WTC11 (cell line): ENCODE data around the gene SMARCB1. TPM values are rescaled to one million over a fixed set of nuclear protein-coding genes. Genes with fewer than 3 reads are reported as not detected.

Source experiments
- ATAC-seq: fragments of 200-7000 bp; cut with Tn5 transposase; 2 replicates; pipeline ENCODE4 v1.10.0; 2021; ENCODE audit warnings: mild to moderate bottlenecking, moderate library complexity
- CTCF ChIA-PET: fragments of 300-600 bp; sonication (Branson Sonifier 250); formaldehyde crosslinking; loops from one replicate; lab custom pipeline; 2021; ENCODE audit warnings: antibody characterized with exemption; lab: Charles Lee
- POLR2A ChIA-PET: fragments of 350-600 bp; sonication (Branson Sonifier 250); formaldehyde crosslinking; loops from one replicate; lab custom pipeline; 2021; ENCODE audit warnings: antibody characterized with exemption; lab: Charles Lee
- DNase-seq: peaks from one replicate; pipeline ENCODE4 v3.0.0; 2021; ENCODE audit warnings: low spot score
- H3K27ac Mint-ChIP-seq: 2 replicates; pipeline ENCODE4 v1.8.0; 2021; ENCODE audit warnings: mixed read lengths
- H3K27me3 Mint-ChIP-seq: 2 replicates; pipeline ENCODE4 v1.8.0; 2021; ENCODE audit warnings: low read depth, mild to moderate bottlenecking, moderate library complexity, mixed read lengths
- H3K36me3 Mint-ChIP-seq: 2 replicates; pipeline ENCODE4 v1.8.0; 2021; ENCODE audit warnings: mixed read lengths
- H3K4me1 Mint-ChIP-seq: 2 replicates; pipeline ENCODE4 v1.8.0; 2022; ENCODE audit warnings: mixed read lengths
- H3K4me3 Mint-ChIP-seq: 2 replicates; pipeline ENCODE4 v1.8.0; 2021; ENCODE audit warnings: mild to moderate bottlenecking, moderate library complexity, mixed read lengths
- H3K9me3 Mint-ChIP-seq: 2 replicates; pipeline ENCODE4 v1.8.0; 2021; ENCODE audit warnings: mixed read lengths
- CREM ChIP-seq: sonication (generic); formaldehyde crosslinking; IDR thresholded peaks from 2 replicates; pipeline ENCODE4 v1.8.1; 2022; ENCODE audit warnings: mild to moderate bottlenecking, missing genetic modification reagents, moderate library complexity
- FOXK1 ChIP-seq: sonication (generic); formaldehyde crosslinking; IDR thresholded peaks from 2 replicates; pipeline ENCODE4 v1.8.0; 2022; ENCODE audit warnings: mild to moderate bottlenecking, moderate library complexity, missing genetic modification reagents
- PRRX2 ChIP-seq: fragments of 250-450 bp; sonication (Bioruptor Pico); IDR thresholded peaks from 2 replicates; pipeline ENCODE4 v1.8.0; 2021; ENCODE audit warnings: mild to moderate bottlenecking
- SP1 ChIP-seq: sonication (generic); formaldehyde crosslinking; conservative IDR thresholded peaks from 2 replicates; pipeline ENCODE4 v1.8.1; 2022; ENCODE audit warnings: missing genetic modification reagents
- TP53 ChIP-seq: sonication (generic); formaldehyde crosslinking; IDR thresholded peaks from 2 replicates; pipeline ENCODE4 v1.8.1; 2023; ENCODE audit warnings: mild to moderate bottlenecking, missing genetic modification reagents
- ZNF138 ChIP-seq: sonication (generic); formaldehyde crosslinking; conservative IDR thresholded peaks from 2 replicates; pipeline ENCODE4 v1.8.1; 2022; ENCODE audit warnings: mild to moderate bottlenecking, moderate library complexity, missing genetic modification reagents
- ZNF232 ChIP-seq: sonication (generic); formaldehyde crosslinking; IDR thresholded peaks from 2 replicates; pipeline ENCODE4 v1.8.0; 2022; ENCODE audit warnings: mild to moderate bottlenecking, missing genetic modification reagents
- ZNF396 ChIP-seq: fragments of 250-450 bp; sonication (Bioruptor Pico); IDR thresholded peaks from 2 replicates; pipeline ENCODE4 v1.8.0; 2021; ENCODE audit warnings: mild to moderate bottlenecking, moderate library complexity, borderline replicate concordance
- total RNA-seq: library from RNA; stranded (reverse); gene quantifications from 3 replicates; pipeline ENCODE4 v1.2.3, GENCODE V29; 2021
- TF ChIP-seq, protein P1 (sequence below): sonication (generic); formaldehyde crosslinking; IDR thresholded peaks from 2 replicates; pipeline ENCODE4 v1.8.0; 2022; ENCODE audit warnings: missing genetic modification reagents
- TF ChIP-seq, protein P2 (sequence below): sonication (generic); formaldehyde crosslinking; IDR thresholded peaks from 2 replicates; pipeline ENCODE4 v1.8.0; 2022; ENCODE audit warnings: mild to moderate bottlenecking, missing genetic modification reagents

The SMARCB1 gene
- total RNA-seq, 1 experiment from 2014 or later: 135 TPM

DNA sequence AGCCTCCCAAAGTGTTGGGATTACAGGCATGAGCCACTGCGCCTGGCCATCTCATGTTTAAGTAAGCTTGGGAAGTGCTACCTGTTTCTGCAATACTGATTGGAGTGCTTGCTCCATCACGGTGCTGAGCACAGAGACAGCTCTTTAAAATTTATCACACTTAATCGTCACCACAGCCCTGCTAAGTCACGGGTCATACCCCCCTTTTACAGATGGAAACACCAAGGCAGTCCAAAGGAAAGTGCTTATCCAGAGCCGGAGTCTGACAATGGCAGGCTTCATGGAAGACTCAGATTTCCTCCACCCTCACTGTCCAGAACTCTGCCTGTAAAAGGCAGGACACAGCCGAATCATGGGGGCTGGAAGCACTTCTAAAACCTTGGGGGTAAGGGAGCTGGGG lies 26.7 kb upstream of the SMARCB1 start:
- ATAC-seq (no peak), DNase-seq (no peak)
- Mint-ChIP-seq H3K4me1 (peaks cover 27% of the 10 kb centered on the region), H3K36me3 (no peaks in the 10 kb centered on the region), H3K4me3 (no peak overlapping the region), H3K9me3 (no peaks in the 10 kb centered on the region), H3K27me3 (peaks cover 5% of the 10 kb centered on the region), H3K27ac (peak overlapping the region; percentile 20; the same call in 1 of the 2 replicates)
- POLR2A ChIA-PET: interaction anchor here (0.6 kb wide), 1 partner anchor 151 kb away, joined by 3 read pairs; no protein-coding TSS in a partner anchor
- TF ChIP-seq SP1 (CRISPR knock-in tag): no peak
- no peak for TF ChIP-seq ZNF138 (CRISPR knock-in tag)
- TF ChIP-seq ZNF396 (CRISPR knock-in tag): no peak
- TF ChIP-seq ZNF232 (CRISPR knock-in tag): no peak
- CTCF ChIA-PET: interaction anchor here (0.6 to 1.3 kb wide), 2 partner anchors 9 to 111 kb away, joined by 4 to 6 read pairs; no protein-coding TSS in a partner anchor

DNA sequence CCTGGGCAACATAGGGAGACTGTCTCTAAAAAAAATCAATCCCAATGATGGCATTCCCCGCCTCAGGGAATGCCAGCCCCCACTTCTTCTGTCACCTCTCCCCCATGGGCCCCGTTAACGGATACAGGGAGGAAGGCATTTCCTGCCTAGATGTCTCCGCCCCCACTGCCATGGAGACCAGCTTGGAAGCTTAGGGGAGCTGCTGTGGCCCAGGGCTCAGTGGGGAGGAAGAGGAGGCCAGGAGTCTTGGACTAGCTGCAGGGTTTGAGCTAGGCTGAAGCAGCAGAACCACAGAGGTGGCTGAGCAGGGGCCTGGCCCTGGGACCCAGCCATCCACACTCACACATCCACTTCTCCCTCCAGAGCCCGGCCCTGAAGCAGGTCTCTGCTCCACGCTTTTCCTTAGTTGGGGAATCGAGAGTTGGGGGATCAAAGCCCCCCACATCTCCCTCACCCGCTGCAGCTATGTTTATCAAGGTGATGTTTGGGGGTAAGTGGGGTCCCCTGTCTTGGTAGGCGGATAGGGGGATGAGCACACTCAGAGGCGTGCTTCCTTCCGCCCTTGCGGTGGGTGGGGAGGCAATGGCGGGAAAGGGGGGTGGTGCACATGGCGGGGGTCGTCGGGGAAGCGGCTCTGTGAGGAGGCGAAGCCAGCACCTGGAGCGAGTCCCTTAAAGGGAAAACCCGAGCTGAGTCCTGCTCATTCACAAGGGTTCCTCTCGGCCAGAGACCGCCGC lies 23.8 kb upstream of the SMARCB1 start, which contains the start of gene C22orf15:
Gene C22orf15, plus strand, starts transcription at position 149 of the 737 bp plus-strand sequence. Its CDS starts 317 bp downstream, at position 466.
- Mint-ChIP-seq H3K4me1 (peaks cover 29% of the 10 kb centered on the region), H3K4me3 (peak within 1 kb of the TSS; percentile 50), H3K36me3 (peaks cover 2% of the 10 kb centered on the region), H3K27ac (peak within 1 kb of the TSS; percentile 70; the same call in 1 of the 2 replicates)
- ATAC-seq (peak; percentile 57), DNase-seq (peak; percentile 65)
- TF ChIP-seq, protein P1, sequence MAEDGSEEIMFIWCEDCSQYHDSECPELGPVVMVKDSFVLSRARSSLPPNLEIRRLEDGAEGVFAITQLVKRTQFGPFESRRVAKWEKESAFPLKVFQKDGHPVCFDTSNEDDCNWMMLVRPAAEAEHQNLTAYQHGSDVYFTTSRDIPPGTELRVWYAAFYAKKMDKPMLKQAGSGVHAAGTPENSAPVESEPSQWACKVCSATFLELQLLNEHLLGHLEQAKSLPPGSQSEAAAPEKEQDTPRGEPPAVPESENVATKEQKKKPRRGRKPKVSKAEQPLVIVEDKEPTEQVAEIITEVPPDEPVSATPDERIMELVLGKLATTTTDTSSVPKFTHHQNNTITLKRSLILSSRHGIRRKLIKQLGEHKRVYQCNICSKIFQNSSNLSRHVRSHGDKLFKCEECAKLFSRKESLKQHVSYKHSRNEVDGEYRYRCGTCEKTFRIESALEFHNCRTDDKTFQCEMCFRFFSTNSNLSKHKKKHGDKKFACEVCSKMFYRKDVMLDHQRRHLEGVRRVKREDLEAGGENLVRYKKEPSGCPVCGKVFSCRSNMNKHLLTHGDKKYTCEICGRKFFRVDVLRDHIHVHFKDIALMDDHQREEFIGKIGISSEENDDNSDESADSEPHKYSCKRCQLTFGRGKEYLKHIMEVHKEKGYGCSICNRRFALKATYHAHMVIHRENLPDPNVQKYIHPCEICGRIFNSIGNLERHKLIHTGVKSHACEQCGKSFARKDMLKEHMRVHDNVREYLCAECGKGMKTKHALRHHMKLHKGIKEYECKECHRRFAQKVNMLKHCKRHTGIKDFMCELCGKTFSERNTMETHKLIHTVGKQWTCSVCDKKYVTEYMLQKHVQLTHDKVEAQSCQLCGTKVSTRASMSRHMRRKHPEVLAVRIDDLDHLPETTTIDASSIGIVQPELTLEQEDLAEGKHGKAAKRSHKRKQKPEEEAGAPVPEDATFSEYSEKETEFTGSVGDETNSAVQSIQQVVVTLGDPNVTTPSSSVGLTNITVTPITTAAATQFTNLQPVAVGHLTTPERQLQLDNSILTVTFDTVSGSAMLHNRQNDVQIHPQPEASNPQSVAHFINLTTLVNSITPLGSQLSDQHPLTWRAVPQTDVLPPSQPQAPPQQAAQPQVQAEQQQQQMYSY (CRISPR knock-in tag): 0 out of 2 replicates have a peak, but pooled peaks have one; percentile 10
- TF ChIP-seq, protein P2, sequence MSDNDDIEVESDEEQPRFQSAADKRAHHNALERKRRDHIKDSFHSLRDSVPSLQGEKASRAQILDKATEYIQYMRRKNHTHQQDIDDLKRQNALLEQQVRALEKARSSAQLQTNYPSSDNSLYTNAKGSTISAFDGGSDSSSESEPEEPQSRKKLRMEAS: peak; percentile 73; the same call in 1 of the 2 replicates
- TF ChIP-seq PRRX2 (CRISPR knock-in tag): no peak
- TF ChIP-seq TP53 (CRISPR knock-in tag): peak; percentile 62; the same call in 1 of the 2 replicates
- TF ChIP-seq, all 79 proteins: peak for 3
- H3K9me3 Mint-ChIP-seq: no peaks in the 10 kb centered on the region
- ChIA-PET CTCF (interaction anchor here (0.7 to 2.0 kb wide), 7 partner anchors 8 to 803 kb away, joined by 3 to 15 read pairs (median 4); partner anchors contain the start of genes SLC2A11 and ZNF70), POLR2A (interaction anchor here (1.5 kb wide), 1 partner anchor 95 kb away, joined by 3 read pairs; the partner anchor contains the start of gene SLC2A11)
- peaks cover 5% of the 10 kb centered on the region for H3K27me3 Mint-ChIP-seq

DNA sequence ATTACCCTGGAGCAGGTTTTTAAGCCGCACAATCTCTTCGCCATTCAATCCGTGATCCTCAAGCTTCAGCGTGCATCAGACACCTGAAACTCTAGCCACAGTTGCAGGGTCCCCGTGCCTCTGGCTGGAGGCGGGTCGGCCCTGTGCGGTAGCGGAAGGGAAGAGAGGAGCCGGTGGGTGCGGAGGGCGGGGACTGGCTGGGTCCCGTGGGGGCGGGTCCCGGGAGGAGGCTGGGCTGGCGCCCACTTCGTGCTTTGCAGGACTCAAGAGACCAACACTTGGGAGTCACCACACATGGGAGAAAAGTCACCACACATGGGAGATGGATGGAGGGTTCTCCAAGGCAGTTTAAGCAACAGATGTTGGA lies 23.2 kb upstream of the SMARCB1 start:
- Mint-ChIP-seq H3K27me3 (peaks cover 5% of the 10 kb centered on the region), H3K4me3 (peak overlapping the region; percentile 50; the same call in 1 of the 2 replicates), H3K27ac (peak overlapping the region; percentile 70; the same call in 1 of the 2 replicates), H3K36me3 (peaks cover 2% of the 10 kb centered on the region), H3K9me3 (no peaks in the 10 kb centered on the region), H3K4me1 (peaks cover 29% of the 10 kb centered on the region)
- DNase-seq (peak; percentile 70), ATAC-seq (peak; percentile 40)
- TF ChIP-seq CREM (CRISPR knock-in tag) (no peak), SP1 (CRISPR knock-in tag) (0 out of 2 replicates have a peak, but pooled peaks have one; percentile 7), FOXK1 (CRISPR knock-in tag) (0 out of 2 replicates have a peak, but pooled peaks have one; percentile 25)
- TF ChIP-seq, protein P1 (CRISPR knock-in tag): 0 out of 2 replicates have a peak, but pooled peaks have one; percentile 2
- ChIA-PET CTCF (interaction anchor here (1.1 to 2.0 kb wide), 4 partner anchors 13 to 804 kb away, joined by 3 to 15 read pairs (median 4); partner anchors contain the start of genes SLC2A11 and ZNF70), POLR2A (interaction anchor here (1.5 kb wide), 1 partner anchor 94 kb away, joined by 3 read pairs; the partner anchor contains the start of gene SLC2A11)
